Neural crest cell (in vitro differentiated cells): ENCODE measurements around the gene GEMIN2. TPM values are rescaled to one million over a fixed set of nuclear protein-coding genes. Genes with fewer than 3 reads are reported as not detected.
"Not testable (repeated sequence)": the region's sequence is repeated elsewhere in the genome, so short reads cannot be mapped to it uniquely, and the experiment has no call there.

Experiments used
- DNase-seq: peaks from one replicate; pipeline ENCODE4 v3.0.0; 2021; ENCODE audit warnings: low read depth, mixed read lengths, low spot score
- H3K27ac Mint-ChIP-seq: one replicate; pipeline ENCODE4 v1.8.0; 2021; ENCODE audit warnings: mild to moderate bottlenecking, mixed read lengths; ENCODE audit not compliant: unreplicated experiment
- H3K27me3 Mint-ChIP-seq: 2 replicates; pipeline ENCODE4 v1.8.0; 2021; ENCODE audit warnings: low read depth, mild to moderate bottlenecking, mixed read lengths
- H3K36me3 Mint-ChIP-seq: 2 replicates; pipeline ENCODE4 v1.8.0; 2021; ENCODE audit warnings: low read depth, mild to moderate bottlenecking, mixed read lengths
- H3K4me1 Mint-ChIP-seq: 2 replicates; pipeline ENCODE4 v1.8.0; 2021; ENCODE audit warnings: mixed read lengths
- H3K4me3 Mint-ChIP-seq: one replicate; pipeline ENCODE4 v1.8.0; 2021; ENCODE audit warnings: mild to moderate bottlenecking, mixed read lengths
- H3K9me3 Mint-ChIP-seq: 2 replicates; pipeline ENCODE4 v1.8.0; 2021; ENCODE audit warnings: mixed read lengths
- CTCF ChIP-seq: fragments of 200-600 bp; sonication (generic); conservative IDR thresholded peaks from 2 replicates; pipeline ENCODE4 v1.5.0; 2021; ENCODE audit warnings: antibody characterized with exemption, mild to moderate bottlenecking
- total RNA-seq: library from RNA; stranded (reverse); gene quantifications from 2 replicates; pipeline ENCODE4 v1.2.1, GENCODE V29; 2021

Gene GEMIN2
- total RNA-seq, 1 donor from 2014 or later = 37.9 TPM

DNA sequence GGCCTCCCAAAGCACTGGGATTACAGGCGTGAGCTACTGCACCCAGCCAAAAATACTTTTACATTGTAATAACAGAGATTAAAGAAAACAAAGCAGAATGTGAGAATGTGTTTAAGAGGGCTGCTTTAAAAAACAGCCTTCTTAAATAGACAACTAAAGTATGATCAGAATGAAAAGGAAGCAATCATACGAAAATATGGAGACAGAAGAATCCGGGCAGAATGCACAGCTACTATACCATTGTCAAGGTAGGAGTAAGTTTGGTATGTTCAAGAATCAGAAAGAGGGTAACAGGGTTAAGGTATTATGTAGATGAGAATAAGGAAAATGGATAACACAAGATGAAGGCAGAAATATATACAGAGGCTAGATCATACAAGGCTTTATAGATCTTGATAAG is 19.6 kb upstream of the GEMIN2 start:
- H3K4me1 Mint-ChIP-seq = peaks cover 10% of the 10 kb centered on the region
- no peak overlapping the region for H3K27ac Mint-ChIP-seq
- H3K4me3 Mint-ChIP-seq = no peak overlapping the region
- H3K27me3 Mint-ChIP-seq = no peaks in the 10 kb centered on the region
- H3K36me3 Mint-ChIP-seq = peaks cover 6% of the 10 kb centered on the region
- H3K9me3 Mint-ChIP-seq = no peaks in the 10 kb centered on the region
- no peak for TF ChIP-seq CTCF
- no peak for DNase-seq

DNA sequence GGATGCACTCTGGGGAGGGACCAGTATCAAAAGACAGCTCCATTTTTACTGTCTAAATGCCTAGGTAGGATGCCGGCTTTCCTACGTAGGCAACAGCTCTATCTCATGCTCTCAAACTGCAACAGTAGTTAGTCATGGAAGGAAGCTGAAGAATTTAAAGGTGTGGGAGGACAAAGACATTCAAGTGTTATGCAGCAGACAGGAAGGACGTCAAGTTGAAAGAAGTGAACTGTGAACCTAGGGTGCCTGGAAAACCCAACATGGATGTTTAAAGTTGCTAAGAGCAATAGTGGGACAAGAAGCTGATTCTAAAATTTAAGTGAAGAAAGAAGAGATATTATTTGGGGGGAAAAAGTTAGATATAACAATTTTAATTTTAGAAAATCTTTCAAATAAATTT is 17.0 kb upstream of the GEMIN2 start:
- no peak overlapping the region for H3K4me3 Mint-ChIP-seq
- DNase-seq = no peak
- TF ChIP-seq CTCF = no peak
- H3K27me3 Mint-ChIP-seq = no peaks in the 10 kb centered on the region
- H3K9me3 Mint-ChIP-seq = no peaks in the 10 kb centered on the region
- H3K27ac Mint-ChIP-seq = no peak overlapping the region
- no peaks in the 10 kb centered on the region for H3K36me3 Mint-ChIP-seq
- peaks cover 23% of the 10 kb centered on the region for H3K4me1 Mint-ChIP-seq

DNA sequence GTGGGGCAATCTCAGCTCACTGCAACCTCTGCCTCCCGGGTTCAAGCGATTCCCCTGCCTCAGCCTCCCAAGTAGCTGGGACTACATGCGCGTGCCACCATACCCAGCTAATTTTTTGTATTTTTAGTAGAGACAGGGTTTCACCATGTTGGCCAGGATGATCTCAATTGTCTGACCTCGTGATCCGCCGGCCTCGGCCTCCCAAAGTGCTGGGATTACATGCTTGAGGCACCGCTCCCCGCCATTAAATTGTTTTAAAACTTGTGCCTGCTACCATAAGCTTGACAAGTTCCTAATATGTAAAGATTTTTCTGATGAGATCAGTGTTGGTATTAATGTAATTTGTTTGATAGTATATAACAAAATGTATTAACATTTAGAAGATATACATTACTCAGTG is 14.9 kb upstream of the GEMIN2 start:
- not testable (repeated sequence) for H3K36me3 Mint-ChIP-seq, DNase-seq, H3K27me3 Mint-ChIP-seq, H3K4me3 Mint-ChIP-seq, H3K27ac Mint-ChIP-seq, H3K9me3 Mint-ChIP-seq
- H3K4me1 Mint-ChIP-seq = peaks cover 37% of the 10 kb centered on the region

DNA sequence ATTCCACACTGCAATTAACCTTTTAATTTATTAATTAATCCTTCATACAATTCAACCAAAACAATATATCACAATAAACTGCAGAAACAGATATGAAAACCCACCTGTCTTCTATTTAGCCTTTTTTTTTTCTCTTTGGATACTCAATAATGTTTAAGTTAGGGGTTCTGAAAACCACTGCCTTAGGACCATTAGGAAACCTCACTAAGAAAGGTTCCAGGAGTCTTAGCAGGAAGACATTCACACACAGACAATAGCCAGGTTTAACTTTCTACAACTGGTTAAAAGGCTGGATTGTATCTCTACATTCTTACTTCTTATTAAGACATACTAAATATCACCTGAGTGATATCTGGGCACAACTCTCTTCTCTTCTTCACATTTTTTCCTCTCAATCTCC is 14.4 kb upstream of the GEMIN2 start:
- H3K27me3 Mint-ChIP-seq = no peaks in the 10 kb centered on the region
- no peak for DNase-seq
- no peaks in the 10 kb centered on the region for H3K9me3 Mint-ChIP-seq
- no peaks in the 10 kb centered on the region for H3K36me3 Mint-ChIP-seq
- TF ChIP-seq CTCF = no peak
- peaks cover 37% of the 10 kb centered on the region for H3K4me1 Mint-ChIP-seq
- no peak overlapping the region for H3K27ac Mint-ChIP-seq
- H3K4me3 Mint-ChIP-seq = peak overlapping the region; percentile 28

DNA sequence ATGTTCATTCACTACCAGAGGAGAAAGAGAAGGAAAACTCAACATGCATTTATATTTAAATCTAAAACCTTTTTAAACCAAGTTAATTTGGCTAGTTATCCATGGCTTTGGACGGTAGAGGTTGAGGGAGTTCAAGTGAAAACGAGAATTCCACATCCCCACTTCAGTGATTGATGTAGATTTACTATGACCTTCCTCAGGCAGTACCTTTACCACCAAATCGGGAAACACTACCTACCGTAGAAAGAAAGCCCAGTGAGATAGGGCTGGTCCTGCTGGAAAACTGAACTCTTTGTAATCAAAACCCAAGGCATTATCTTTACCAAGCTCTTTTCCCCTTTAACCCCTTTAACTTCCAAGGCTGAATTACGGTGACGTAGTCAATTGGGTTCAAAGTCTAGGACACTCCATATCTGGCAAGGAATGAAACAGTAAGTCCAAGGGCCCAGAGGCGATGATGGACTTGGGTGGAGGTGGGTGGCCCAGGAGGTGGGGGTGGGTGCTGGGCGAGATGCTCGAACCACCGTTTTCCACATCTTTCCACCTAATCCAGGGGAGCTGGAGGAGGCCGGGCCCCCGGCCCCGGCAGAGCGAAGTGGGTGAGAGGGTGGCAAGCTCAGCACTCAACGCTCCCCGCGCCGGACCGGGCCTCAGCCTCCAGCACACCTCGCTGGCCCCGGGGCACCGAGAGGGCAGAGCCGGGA is 11.7 kb upstream of the GEMIN2 start:
- no peaks in the 10 kb centered on the region for H3K27me3 Mint-ChIP-seq
- no peaks in the 10 kb centered on the region for H3K36me3 Mint-ChIP-seq

More for the DNA sequence above, 11.7 kb upstream of the GEMIN2 start:
- peaks cover 32% of the 10 kb centered on the region for H3K4me1 Mint-ChIP-seq
- DNase-seq = no peak
- peak overlapping the region; percentile 84 for H3K27ac Mint-ChIP-seq
- TF ChIP-seq CTCF = no peak
- H3K9me3 Mint-ChIP-seq = no peaks in the 10 kb centered on the region
- peak overlapping the region; percentile 96 for H3K4me3 Mint-ChIP-seq
